Endothelial cell of umbilical vein (primary cell): ENCODE results near the gene CENPS. TPM values are rescaled to one million over a fixed set of nuclear protein-coding genes. Genes with fewer than 3 reads are reported as not detected.

Source experiments
- BruUV-seq: library from RNA; stranded (reverse); fragments of 400-500 nt; replicated peaks from 2 replicates; lab custom pipeline; 2021; lab: Mats Ljungman, UMichigan
- CTCF ChIA-PET: fragments of 300-600, 350-600 bp; sonication (Branson Sonifier 250); formaldehyde crosslinking; loops from one replicate; lab custom pipeline; 2021; ENCODE audit warnings: antibody characterized with exemption, inconsistent platforms; lab: Charles Lee
- POLR2A ChIA-PET: fragments of 300-600, 350-600 bp; sonication (Branson Sonifier 250); formaldehyde crosslinking; loops from one replicate; lab custom pipeline; 2021; ENCODE audit warnings: antibody characterized with exemption, inconsistent platforms; lab: Charles Lee
- DNase-seq: peaks from one replicate; pipeline ENCODE4 v3.0.0-alpha.2; 2011; ENCODE audit warnings: low read depth, low spot score
- FAIRE-seq: peaks from 2 replicates; lab custom pipeline; 2011; peaks lifted over from hg19 to GRCh38; lab: Jason Lieb, UNC
- H2AFZ ChIP-seq: 2 replicates; pipeline ENCODE4 v1.6.0; 2012; ENCODE audit warnings: low read depth, low read length, control low read depth, inconsistent platforms
- H3K27ac ChIP-seq: 2 replicates; pipeline ENCODE4 v1.5.1; 2011; ENCODE audit warnings: low read depth, mild to moderate bottlenecking, control low read depth, low read length, moderate library complexity; ENCODE audit not compliant: insufficient read depth
- H3K27me3 ChIP-seq, 2 experiments: 2 replicates each; pipeline versions ENCODE4 v1.6.0 to v1.6.1; 2011; ENCODE audit warnings: low read length in 2 of 2, mixed read lengths in 1 of 2; ENCODE audit not compliant: control insufficient read depth in 2 of 2, insufficient read depth in 2 of 2
- H3K36me3 ChIP-seq, 2 experiments: 2 replicates in 1 of 2; 3 replicates in 1 of 2; pipeline ENCODE4 v1.5.1; 2011; ENCODE audit warnings: low read length in 2 of 2, mild to moderate bottlenecking in 1 of 2, moderate library complexity in 1 of 2; ENCODE audit not compliant: control insufficient read depth in 2 of 2, insufficient read depth in 2 of 2; ENCODE audit errors: extremely low read depth in 1 of 2
- H3K4me1 ChIP-seq: 3 replicates; pipeline ENCODE4 v1.5.1; 2011; ENCODE audit warnings: mild to moderate bottlenecking, low read length; ENCODE audit not compliant: control insufficient read depth, insufficient read depth; ENCODE audit errors: extremely low read depth
- H3K4me2 ChIP-seq: 2 replicates; pipeline ENCODE4 v1.6.1; 2011; ENCODE audit warnings: low read length, control low read depth, mixed read lengths; ENCODE audit not compliant: insufficient read depth
- H3K4me3 ChIP-seq, 3 experiments: fragments of 200-600 bp in 1 of 3; sonication (generic), shearing (Covaris generic) in 1 of 3; replicated peaks in 1 of 3; 2 replicates each; pipeline ENCODE4 v1.5.1; 2011 to 2016; ENCODE audit warnings: control low read depth in 3 of 3, low read length in 3 of 3, mild to moderate bottlenecking in 2 of 3, inconsistent platforms in 1 of 3, low read depth in 1 of 3, moderate library complexity in 1 of 3; ENCODE audit not compliant: insufficient read depth in 1 of 3
- H3K79me2 ChIP-seq: 2 replicates; pipeline ENCODE4 v1.6.0; 2012; ENCODE audit warnings: low read length, inconsistent platforms; ENCODE audit not compliant: control insufficient read depth, insufficient read depth
- H3K9ac ChIP-seq: replicated peaks from 2 replicates; pipeline ENCODE3; 2011; ENCODE audit warnings: low read length, control low read depth; ENCODE audit not compliant: insufficient read depth; ENCODE audit errors: extremely low read depth
- H3K9me1 ChIP-seq: replicated peaks from 3 replicates; pipeline ENCODE4 v1.6.0; 2011; ENCODE audit warnings: mild to moderate bottlenecking, low read length; ENCODE audit not compliant: control insufficient read depth, insufficient read depth; ENCODE audit errors: extremely low read depth
- H3K9me3 ChIP-seq: replicated peaks from 2 replicates; pipeline ENCODE4 v1.5.1; 2012; ENCODE audit warnings: low read length, inconsistent platforms; ENCODE audit not compliant: control insufficient read depth, insufficient read depth
- H4K20me1 ChIP-seq: replicated peaks from 2 replicates; pipeline ENCODE3; 2011; ENCODE audit warnings: mild to moderate bottlenecking, low read length; ENCODE audit not compliant: control insufficient read depth, insufficient read depth; ENCODE audit errors: extremely low read depth
- EZH2 ChIP-seq: IDR thresholded peaks from 2 replicates; pipeline ENCODE4 v1.6.1; 2012; ENCODE audit warnings: borderline replicate concordance, low read depth, mild to moderate bottlenecking, moderate library complexity, low read length, inconsistent platforms; ENCODE audit not compliant: severe bottlenecking
- FOS ChIP-seq: IDR thresholded peaks from 2 replicates; pipeline ENCODE4 v1.6.1; 2011; ENCODE audit warnings: mild to moderate bottlenecking, low read length, moderate library complexity, borderline replicate concordance; ENCODE audit not compliant: insufficient read depth
- GATA2 ChIP-seq: IDR thresholded peaks from 2 replicates; pipeline ENCODE4 v1.7.0; 2011; ENCODE audit warnings: low read depth, mild to moderate bottlenecking, moderate library complexity, mixed read lengths, low read length; ENCODE audit not compliant: insufficient read length, insufficient read depth
- JUN ChIP-seq: IDR thresholded peaks from 2 replicates; pipeline ENCODE4 v1.6.1; 2011; ENCODE audit warnings: borderline replicate concordance, low read depth; ENCODE audit not compliant: insufficient read length, insufficient read depth
- MYC ChIP-seq: IDR thresholded peaks from one replicate; pipeline ENCODE4 v1.6.1; 2011; ENCODE audit warnings: mild to moderate bottlenecking, low read depth, low read length
- POLR2A ChIP-seq: IDR thresholded peaks from 2 replicates; pipeline ENCODE4 v1.6.1; 2012; ENCODE audit warnings: low read depth, mild to moderate bottlenecking, control low read depth, low read length
- POLR2AphosphoS5 ChIP-seq: IDR thresholded peaks from 2 replicates; pipeline ENCODE4 v1.6.1; 2012; ENCODE audit warnings: low read depth, mild to moderate bottlenecking, control low read depth, low read length, moderate library complexity; ENCODE audit not compliant: insufficient read depth
- dilution Hi-C: fragments of 300-500 bp; cut with MboI; formaldehyde crosslinking; loops from one replicate; pipeline ENCODE4 v1.15.0; 2019; ENCODE audit warnings: low sequenced_read_pairs; ENCODE audit not compliant: extremely low pct_ligation_motif_present
- intact Hi-C: fragments of 100-400 bp; cut with micrococcal nuclease; formaldehyde crosslinking; loops from one replicate; pipeline ENCODE4 v1.10.0; 2022
- polyA plus RNA-seq, 4 experiments: library from polyadenylated mRNA; depleted of rRNA in 3 of 4; stranded (reverse) in 3 of 4; unstranded in 1 of 4; fragments of >200 nt; gene quantifications; 2 replicates each; pipeline versions ENCODE4 v1.2.1 to v1.2.3, GENCODE V29; 2011 to 2012; ENCODE audit warnings: missing spikeins in 1 of 4
- total RNA-seq: library from RNA; stranded (reverse); gene quantifications from 2 replicates; pipeline ENCODE4 v1.2.3, GENCODE V29; 2021
- TF ChIP-seq, protein P1 (sequence below), 2 donors: IDR thresholded peaks; 1 replicate in 1 of 2; 2 replicates in 1 of 2; pipeline ENCODE4 v1.5.1; 2011; ENCODE audit warnings: low read length in 2 of 2, mild to moderate bottlenecking in 2 of 2, moderate library complexity in 2 of 2, control low read depth in 1 of 2, inconsistent platforms in 1 of 2, low read depth in 1 of 2; ENCODE audit not compliant: insufficient read depth in 1 of 2; ENCODE audit errors: extremely low read depth in 1 of 2
- TF ChIP-seq, protein P2 (sequence below): IDR thresholded peaks from 2 replicates; pipeline ENCODE4 v1.6.1; 2011; ENCODE audit not compliant: insufficient read depth, insufficient read length

The CENPS gene
- total and polyA plus RNA-seq, 2 donors (not counting 3 experiments of a cell fraction or from before 2014, with no cell fraction given) = 10.2 to 16.2 TPM

DNA sequence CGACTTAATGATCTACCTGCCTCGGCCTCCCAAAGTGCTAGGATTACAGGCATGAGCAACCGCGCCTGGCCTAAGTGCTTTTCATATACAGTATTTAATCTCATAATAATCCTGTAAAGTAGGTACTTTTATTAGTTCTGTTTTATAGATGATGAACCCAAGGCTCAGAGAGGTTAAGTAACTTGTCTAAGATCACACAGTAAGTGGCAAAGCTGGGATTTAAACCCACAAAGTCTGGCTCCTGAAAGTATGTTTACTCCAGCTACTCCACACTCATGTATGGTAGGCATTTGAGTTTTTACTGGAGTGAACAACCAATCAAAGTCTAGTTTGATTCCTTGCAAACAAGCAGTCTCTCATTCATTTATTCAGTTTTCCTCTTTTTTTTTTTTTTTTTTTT lies 39.8 kb downstream of the CENPS start:
- FAIRE-seq = no peak
- no peak overlapping the region for H3K9ac ChIP-seq
- ChIA-PET POLR2A (no interaction called here), CTCF (no interaction called here)
- no peaks in the 10 kb centered on the region for H4K20me1 ChIP-seq
- no peak overlapping the region for H2AFZ ChIP-seq
- no peaks in the 10 kb centered on the region for H3K27me3 ChIP-seq
- H3K27ac ChIP-seq = no peak overlapping the region
- TF ChIP-seq EZH2 = no peak
- TF ChIP-seq, protein P1, sequence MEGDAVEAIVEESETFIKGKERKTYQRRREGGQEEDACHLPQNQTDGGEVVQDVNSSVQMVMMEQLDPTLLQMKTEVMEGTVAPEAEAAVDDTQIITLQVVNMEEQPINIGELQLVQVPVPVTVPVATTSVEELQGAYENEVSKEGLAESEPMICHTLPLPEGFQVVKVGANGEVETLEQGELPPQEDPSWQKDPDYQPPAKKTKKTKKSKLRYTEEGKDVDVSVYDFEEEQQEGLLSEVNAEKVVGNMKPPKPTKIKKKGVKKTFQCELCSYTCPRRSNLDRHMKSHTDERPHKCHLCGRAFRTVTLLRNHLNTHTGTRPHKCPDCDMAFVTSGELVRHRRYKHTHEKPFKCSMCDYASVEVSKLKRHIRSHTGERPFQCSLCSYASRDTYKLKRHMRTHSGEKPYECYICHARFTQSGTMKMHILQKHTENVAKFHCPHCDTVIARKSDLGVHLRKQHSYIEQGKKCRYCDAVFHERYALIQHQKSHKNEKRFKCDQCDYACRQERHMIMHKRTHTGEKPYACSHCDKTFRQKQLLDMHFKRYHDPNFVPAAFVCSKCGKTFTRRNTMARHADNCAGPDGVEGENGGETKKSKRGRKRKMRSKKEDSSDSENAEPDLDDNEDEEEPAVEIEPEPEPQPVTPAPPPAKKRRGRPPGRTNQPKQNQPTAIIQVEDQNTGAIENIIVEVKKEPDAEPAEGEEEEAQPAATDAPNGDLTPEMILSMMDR (IDR thresholded peaks at IDR 0.05; ENCODE audit: extremely low read depth in 1 of 2, insufficient read depth in 1 of 2, low read depth in 1 of 2, low read length in 2 of 2) = no peak
- TF ChIP-seq JUN = no peak
- no peak for TF ChIP-seq FOS
- TF ChIP-seq GATA2 = no peak
- no peak for TF ChIP-seq POLR2AphosphoS5
- TF ChIP-seq POLR2A = no peak
- no peak for TF ChIP-seq MYC
- TF ChIP-seq, protein P2, sequence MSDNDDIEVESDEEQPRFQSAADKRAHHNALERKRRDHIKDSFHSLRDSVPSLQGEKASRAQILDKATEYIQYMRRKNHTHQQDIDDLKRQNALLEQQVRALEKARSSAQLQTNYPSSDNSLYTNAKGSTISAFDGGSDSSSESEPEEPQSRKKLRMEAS = no peak
- no peaks in the 10 kb centered on the region for H3K9me3 ChIP-seq
- no peaks in the 10 kb centered on the region for H3K9me1 ChIP-seq
- no peak for DNase-seq
- peaks cover 4% of the 10 kb centered on the region for H3K4me1 ChIP-seq
- intact Hi-C loops (no loop called here), dilution Hi-C loops (no loop called here)
- no peak overlapping the region for H3K4me3 ChIP-seq
- H3K4me2 ChIP-seq = no peak overlapping the region
- BruUV-seq = no TSS peak
- H3K36me3 ChIP-seq = peaks cover 0 to 5% of the 10 kb centered on the region in 2 experiments
- peaks cover 10% of the 10 kb centered on the region for H3K79me2 ChIP-seq
